Ramos (cell line): ENCODE data around the gene TRIM9.
"Not testable (repeated sequence)": the region's sequence is repeated elsewhere in the genome, so short reads cannot be mapped to it uniquely, and the experiment has no call there.

Experiments
- in situ Hi-C: fragments of 300-500 bp; cut with MboI; formaldehyde crosslinking; loops from one replicate; pipeline ENCODE4 v1.14.3; 2022; ENCODE audit warnings: low sequenced_read_pairs; ENCODE audit not compliant: unreplicated experiment

The TRIM9 gene

DNA sequence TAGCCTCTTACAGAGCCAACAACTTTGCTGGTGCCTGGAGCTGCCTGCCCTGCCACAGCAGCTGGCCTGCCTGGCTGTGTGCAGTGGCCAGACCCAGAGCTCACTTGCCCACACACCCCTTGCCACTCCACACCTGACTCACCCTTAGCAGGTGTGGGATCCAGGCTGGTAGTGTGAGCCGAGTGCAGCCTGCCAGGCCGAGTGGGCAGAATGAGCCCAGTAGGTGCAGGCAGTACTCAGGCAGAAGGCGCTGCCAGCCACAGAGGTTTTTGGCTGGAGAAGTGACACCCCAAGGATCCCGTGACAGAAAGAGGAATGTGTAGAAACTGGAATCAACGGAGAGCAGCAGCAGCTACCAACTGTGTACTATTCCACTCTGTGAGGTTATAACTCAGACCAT is 120.8 kb downstream of the TRIM9 start:
- in situ Hi-C loops = no loop called here

DNA sequence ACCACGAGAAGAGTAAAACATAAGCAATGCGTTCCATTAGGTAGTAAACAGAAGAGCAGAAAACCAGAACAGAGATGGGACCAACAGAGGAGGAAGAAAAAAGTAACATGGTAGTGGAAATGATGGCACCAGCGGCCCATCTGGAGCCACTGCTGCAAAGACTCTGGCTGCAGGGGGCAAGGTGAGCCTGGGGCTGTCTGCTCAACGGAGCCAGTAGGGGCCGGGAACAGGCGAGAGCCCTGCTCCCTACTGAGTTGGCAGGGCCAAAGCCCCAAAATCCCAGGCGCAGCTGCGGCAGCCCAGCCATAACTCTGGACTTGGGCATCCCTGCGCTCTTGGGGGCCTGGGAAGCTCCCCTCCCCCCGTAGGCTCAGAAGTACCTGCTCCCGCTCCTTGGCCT is 122.2 kb downstream of the TRIM9 start:
- in situ Hi-C loops = no loop called here

DNA sequence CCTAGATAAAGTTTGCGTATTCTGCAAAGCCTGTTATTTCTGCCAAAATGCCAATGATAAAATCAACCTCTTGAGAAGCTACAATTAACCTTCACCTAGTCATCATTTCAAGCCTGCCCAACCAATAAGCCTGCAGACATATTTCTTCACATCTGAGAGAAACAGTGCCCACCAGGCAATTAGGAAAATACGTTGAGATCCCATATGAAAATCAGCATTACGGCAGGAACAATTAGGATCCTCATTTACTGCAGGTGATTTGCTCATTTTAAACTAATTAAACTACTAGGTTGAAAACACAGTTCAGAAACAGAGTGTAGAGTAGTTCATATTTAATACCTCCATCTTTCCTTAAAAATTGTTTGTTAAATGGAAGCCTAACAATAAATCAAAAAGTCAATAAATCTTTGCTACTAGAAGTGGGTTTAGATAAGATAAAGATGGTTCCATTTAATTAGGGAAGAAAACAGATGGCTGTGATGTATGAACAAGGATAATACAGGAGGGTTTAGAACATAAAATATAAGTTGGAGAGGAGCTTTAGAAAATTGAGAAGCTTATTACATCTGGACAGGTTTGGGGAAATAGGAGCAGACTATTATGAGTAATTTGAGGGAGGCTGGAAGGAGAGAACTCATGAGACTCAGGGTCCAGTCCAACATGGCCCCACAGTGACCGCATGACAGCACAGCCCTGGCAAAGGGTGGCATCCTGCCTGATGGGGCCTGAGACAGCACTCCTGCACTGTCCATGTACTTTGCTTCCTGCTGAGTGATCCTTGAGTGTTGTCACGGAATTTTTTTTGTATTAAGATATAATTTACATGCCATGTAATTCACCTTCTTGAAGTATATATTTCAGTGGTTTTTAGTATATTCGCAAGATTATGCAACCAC is 123.8 kb downstream of the TRIM9 start:
- in situ Hi-C loops = no loop called here

DNA sequence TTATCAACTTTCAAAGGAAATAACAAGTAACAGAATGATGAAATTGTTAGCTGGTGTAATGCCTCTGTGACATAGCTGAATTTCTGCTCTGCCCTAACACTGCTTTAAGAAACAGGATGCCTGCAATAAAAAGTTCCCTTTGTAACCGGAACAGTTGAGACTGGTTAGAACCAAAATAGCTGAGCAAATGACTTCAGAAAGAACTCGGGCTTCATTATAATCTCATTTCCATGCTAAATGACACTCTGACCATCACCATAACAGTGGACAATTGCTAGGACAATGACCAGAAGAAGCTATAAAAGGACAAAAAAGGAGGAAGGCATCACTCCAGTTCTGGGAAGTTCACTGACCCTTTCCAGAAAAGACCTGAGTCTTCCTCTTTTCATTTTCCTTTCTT is 127.1 kb downstream of the TRIM9 start:
- in situ Hi-C loops = no loop called here

DNA sequence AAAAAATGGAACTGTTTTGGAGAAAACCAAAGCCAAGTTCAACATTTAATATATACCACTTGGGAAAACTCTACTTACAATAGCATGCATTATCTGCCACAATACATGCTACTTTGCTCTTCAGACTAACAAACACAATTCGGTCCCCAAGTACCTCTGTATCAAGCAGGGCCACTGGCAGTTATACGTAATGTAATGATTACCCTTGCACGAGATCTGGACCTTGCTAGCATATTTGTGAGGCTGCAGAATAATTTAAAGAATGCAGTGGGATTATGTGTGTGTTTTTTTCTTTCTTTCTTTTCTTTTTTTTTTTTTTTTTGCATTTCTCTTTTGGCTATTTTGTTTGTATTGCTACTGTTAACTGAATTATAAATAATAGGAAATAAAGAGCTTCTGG is 127.8 kb downstream of the TRIM9 start:
- in situ Hi-C loops = no loop called here

DNA sequence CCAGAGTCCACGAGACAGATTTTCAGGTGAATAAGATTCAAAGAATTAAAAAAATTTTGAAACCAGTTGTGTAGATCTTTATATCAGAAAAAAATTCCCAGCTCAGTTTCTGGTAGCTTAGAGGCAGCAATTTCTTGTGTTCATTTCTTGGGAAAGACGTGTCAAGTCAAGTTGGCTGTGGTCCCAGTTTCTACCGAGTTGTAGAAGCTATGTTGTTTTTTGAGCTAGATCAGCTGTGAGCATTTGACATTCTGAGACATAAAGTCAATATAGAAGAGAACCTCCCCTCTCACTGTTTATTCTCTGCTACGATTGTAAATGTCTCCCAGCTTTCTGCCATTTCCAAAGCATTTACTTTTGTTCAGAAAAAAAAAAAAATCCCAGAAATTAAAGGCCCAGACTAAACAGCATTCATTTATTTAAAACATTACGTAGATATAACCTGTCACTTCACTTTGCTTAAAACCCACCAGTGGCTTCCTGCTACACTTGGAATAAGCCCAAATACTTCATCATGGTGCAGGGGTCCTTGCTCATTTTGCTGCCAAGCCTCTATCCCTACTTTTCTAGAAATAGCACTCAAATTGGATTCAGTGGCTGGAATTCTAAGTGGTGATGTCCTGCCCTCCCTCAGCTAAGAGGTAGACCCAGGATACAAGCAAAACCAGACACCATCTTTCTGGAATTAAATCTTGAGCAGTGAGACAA is 130.1 kb downstream of the TRIM9 start:
- in situ Hi-C loops = no loop called here

DNA sequence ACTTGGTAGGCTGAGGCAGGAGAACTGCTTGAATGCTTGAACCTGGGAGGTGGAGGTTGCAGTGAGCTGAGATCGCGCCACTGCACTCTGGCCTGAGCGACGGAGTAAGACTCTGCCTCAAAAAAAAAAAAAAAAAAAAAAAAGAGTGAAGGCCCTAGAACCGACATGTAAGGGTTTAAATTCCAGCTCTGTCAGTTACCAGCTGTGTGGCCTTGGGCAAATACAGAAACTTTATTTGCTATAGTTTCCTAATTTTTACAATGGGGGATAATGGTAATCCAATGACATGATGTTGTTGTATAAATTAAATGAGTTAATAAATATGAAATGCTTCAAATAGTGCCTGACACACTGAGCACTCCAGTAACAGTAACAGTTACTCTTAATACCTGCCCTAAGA is 131.0 kb downstream of the TRIM9 start:
- in situ Hi-C loops = no loop called here

DNA sequence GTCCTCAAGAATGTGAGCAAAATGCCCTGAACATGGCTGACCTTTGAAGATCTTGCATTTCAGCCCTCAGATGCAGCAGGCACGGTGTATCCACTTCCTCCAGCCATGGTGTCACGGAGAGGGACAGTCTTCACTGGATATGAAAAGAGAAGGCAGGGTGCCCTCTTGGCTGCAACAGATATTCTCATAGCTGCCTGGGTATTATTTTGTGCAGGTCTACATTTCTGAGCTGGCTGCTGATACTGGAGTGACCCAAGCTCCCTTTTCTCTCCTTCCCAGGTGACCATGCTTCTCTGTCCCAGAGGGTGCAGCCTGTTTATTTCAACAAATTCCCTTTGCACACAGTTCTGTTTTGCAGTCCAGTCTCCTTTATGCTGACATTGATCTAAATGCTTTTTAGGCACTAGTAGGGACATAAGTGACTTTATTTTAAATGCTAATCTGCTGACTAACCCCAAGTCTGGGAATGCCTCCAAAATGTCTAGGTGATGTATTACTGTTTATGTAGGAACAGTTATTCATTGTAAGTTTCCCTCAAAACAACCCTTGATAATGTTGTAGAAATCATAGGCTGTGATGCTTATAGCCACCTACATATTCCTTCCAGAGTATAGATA is 133.2 kb downstream of the TRIM9 start:
- in situ Hi-C loops = no loop called here

DNA sequence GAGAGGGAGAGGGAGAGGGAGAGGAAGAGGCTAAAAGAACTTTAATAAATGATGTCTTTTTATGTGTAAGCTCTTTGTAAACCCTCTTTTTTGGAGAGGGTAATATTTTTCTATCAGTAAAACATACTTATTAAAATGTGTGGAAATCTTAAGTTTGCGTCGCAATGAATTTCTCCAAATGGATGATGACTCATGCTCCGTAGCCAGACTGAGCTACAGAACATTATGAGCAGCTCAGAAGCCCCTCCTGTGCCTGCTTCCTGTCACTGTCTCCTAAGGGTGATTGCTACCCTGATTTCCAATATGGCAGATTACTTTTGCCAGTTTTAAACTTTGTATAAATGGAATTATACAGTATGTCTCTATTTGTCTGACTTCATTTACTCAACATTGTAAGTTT is 137.6 kb downstream of the TRIM9 start:
- in situ Hi-C loops = no loop called here

DNA sequence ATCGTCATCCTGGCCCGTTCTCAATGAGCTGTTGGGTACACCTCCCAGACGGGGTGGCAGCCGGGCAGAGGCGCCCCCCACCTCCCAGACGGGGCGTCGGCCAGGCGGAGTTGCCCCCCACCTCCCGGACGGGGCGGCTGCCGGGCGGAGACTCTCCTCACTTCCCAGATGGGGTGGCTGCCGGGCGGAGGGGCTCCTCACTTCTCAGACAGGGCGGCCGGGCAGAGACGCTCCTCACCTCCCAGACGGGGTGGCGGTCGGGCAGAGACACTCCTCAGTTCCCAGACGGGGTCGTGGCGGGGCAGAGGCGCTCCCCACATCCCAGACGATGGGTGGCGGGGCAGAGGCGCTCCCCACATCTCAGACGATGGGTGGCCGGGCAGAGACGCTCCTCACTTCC is 138.5 kb downstream of the TRIM9 start:
- in situ Hi-C loops = not testable (repeated sequence)

DNA sequence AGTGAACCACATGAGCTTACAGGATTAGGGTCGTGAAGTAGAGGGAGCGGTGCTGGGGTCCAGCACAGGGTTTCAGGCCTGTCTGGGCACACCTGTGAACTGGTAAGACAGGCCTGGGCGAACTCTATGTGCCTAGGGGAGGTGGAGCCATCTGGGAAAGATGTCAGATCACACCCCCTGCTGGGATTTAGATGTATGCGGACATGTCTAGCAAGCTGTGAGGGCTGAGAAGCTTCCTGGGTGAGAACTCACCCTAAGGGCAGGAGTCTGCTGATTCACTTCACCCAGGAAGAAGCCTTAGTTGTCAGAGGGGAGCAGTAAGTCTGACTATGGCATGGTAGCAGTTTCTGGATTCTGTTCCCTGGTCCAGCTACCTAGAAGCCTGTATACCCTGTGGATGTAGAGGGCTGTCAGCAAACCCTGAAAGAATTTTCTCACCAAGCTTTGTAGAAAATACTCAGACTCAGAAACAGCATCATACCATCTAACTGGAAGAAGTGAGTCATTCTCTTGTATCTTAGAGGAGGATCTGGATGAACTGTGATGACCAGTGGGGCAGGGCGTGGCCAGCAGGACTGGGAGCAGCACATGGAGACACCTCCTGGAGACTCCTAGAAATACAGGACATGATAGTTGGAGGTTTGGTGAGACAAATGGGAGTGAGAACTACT is 139.4 kb downstream of the TRIM9 start:
- in situ Hi-C loops = no loop called here

DNA sequence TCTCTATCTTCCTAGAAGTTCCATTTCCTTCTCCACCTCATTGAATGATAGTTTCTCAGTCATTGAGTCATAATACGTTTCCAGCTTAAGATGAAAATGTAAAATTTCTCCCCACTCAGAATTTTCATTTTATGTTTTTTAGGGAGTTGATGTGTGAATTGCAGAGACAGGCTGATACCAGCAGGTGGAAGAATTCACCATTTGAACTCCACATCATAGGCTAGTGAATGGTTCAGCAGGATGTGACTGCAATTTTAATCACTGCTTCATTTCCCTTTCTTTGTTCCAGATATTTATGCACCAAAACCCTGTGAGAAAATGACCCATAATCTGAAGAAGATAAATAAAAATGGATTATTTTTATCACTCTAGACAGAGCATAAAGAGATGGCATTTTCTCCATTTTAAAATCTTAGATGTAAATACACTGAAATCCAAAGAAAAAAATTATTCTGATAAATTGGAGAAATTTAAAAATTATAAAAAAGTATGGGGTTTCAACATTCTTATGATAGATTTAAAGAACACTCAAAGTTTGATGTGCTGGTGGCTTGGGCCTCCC is 140.0 kb downstream of the TRIM9 start:
- in situ Hi-C loops = no loop called here

DNA sequence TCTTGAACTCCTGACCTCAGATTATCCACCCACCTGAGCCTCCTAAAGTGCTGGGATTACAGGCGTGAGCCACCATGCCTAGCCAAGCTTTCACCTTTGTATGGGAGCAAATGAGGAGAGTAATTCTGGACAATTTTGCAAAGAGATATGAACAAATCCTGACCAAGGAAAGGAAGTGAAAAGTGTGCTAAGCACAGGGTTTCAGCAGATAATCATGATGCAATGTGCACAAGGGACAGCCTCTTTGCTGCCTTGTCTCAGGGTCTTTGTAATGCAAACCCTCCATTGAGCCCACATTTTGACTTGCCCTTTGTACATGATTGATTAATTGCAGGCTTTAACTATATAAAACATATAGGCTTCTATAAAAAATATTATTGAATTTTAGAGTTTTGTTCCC is 141.4 kb downstream of the TRIM9 start:
- in situ Hi-C loops = no loop called here

DNA sequence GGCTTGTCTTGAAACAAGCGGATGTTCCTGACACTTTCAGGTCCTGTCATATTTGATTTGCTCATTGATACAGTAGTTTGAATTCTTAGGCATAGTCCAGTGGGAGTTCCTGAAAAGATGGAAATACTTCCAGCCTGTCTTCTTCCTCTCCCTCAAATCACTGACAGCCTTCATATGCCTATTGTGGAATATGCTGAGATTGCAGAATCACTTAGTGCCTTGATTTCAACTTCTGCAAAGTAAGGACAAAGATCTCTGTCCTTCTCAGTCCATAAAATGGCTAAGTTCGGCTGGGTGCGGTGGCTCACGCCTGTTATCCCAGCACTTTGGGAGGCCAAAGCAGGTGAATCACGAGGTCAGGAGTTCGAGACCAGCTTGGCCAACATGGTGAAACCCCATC is 143.9 kb downstream of the TRIM9 start:
- in situ Hi-C loops = no loop called here

DNA sequence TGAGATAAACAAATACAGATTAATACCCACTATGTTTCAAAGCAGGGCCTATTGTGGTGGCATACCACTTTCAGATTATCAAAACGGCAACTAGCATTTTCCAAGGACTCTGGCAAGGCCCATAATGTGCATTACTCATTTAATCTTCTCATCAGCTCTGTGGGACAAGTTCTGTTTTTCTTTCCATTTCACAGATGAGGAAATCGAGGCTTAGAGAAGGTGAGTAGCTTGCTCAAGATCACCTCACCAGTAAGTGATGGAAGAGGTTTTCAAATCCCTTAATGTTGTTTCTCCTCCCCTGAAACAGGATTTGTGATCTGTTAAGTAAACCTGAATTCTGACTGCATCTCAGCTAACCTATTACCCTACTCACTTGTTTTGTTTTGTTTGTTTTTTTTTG is 146.7 kb downstream of the TRIM9 start:
- in situ Hi-C loops = no loop called here

DNA sequence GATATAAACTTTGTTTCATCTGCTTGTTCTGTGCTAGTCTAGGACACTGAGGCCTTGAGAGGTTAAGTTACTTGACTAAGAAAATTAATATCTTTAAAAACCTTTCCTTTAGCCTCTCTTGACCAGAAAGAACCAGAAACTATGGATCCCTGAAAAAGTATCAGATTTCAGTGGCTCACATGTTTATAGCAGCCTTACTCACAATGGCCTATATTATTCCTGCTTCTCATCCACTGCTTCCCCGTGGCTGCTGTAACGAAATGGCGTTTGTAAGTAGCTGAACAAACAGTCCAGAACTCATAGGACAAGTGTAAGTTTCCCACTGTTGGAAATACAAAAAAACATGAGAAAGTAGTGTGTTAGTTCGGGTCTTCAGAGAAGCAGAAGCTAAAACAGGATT is 147.5 kb downstream of the TRIM9 start:
- in situ Hi-C loops = no loop called here

DNA sequence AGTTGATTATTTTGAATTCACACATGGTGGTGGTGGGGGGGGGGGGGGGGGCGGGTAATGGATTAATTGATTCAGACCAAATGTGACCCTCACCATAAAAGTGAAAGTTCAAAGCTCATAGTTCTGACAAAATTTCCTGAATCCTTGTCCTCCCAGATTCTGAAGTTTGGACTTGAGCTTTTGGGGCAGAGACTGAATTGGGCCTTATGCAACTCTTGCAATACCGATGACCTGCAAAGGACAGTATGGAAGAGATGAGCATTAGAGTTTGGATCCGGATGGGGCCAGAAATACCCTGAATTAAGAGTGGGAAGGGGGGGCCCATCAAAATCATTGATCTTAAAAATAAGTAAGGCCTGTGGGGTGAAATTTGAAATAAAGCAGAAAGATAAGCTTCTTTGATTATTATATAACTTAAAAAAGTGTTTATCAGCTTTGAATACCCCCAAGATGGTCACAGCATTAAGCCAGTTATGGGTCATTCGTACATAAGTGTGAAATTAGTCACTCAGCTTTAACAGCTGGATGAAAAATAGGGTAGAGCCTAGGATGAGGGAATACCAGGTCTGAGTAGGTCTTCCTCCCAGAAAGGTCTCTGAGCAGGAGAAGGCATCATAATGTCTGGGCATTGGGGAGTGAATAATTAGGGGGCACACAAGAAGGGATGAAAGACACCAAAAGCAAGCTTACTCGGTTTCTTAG is 148.5 kb downstream of the TRIM9 start:
- in situ Hi-C loops = no loop called here

DNA sequence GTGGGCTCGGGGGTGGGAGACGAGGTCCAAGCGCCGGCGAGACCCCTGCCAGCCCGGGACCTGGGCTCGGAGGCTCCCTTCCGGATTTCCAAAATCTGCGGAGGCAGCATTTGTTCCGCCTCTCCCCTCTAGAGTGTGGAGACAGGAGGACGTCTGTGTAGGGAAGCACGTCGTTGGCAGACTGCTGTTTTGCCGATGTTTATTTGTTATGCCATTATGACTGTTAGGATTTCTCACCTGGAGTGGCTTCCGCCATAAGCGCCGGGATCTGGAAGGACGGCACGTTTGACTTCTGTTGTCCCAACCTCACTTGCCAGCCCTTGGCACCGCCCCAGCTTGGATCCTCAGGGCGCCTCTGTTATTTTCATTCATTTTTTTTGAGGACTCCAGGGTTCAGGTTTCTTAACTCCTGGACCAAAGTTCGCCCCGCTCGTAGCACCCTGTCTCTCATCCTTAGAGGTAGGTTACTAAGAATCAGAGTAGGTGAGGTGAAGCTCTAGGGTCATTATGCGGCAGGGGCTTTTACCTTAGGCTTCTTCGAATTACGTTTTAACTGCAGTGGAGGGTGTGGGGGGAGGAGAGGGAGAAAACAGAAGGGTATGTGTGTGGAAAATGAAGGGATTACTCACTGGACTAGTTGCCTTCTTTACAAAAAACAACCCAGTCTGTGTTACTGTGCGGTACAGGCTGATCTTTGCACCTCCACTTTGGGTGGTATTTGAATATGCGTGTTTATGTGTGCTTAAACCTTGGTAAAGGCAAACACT is 150.1 kb downstream of the TRIM9 start:
- in situ Hi-C loops = no loop called here

DNA sequence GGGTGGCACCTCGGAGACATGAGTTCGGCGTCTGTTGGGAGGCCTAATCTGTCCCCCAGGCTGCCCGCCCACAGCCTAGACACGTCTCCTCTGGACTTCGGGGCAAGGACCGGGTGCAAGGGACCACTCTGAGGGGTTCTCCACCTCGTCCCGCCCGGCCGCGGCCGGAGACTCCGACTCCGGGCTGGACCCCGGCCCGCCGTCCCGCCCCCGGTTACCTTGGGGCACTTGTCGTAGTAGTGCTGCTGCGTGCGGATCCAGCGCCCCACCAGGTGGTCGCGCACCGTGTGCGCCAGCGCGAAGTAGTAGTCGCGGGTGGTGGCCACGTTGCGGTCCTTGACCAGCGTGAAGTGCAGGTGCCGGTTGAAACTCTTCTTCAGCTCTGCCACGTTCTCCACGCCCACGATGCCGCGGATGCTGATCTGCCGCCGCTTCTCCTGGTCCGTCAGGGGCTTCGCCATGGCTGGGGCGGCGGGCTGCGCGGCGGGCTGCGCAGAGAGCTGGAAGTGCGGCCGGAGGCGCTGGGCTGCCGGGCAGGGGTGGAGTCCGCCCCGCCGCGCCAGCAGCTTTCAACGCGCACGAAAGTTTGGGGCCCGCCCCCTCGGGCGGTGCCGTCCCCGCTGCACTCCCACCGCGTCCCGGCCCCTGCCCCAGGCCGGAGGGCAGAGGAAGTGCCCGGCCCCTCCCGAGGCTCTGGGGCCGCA is 150.8 kb downstream of the TRIM9 start, which contains the start of gene PYGL:
Gene PYGL, minus strand, starts transcription at position 541 of the 704 bp plus-strand sequence. Its CDS starts 80 bp downstream, at position 461.
- in situ Hi-C loops = no loop called here
